Kidney (tissue), 14 donors: ENCODE measurements around the gene UBE2L3. TPM values are rescaled to one million over a fixed set of nuclear protein-coding genes. Genes with fewer than 3 reads are reported as not detected.
"Not testable (repeated sequence)": the region's sequence is repeated elsewhere in the genome, so short reads cannot be mapped to it uniquely, and the experiment has no call there.

Source experiments
- DNase-seq, 5 donors: peaks; one replicate each; pipeline ENCODE4 v3.0.0-alpha.2; 2013 to 2020
- FAIRE-seq: peaks from 2 replicates; lab custom pipeline; 2012; peaks lifted over from hg19 to GRCh38; lab: Jason Lieb, UNC
- H3K27ac ChIP-seq, 2 donors: one replicate each; pipeline ENCODE4 v1.7.0; 2013; ENCODE audit warnings: low read depth in 2 of 2, low read length in 2 of 2, inconsistent platforms in 1 of 2
- H3K27me3 ChIP-seq: one replicate; pipeline ENCODE4 v1.7.1; 2013; ENCODE audit warnings: low read length, inconsistent platforms; ENCODE audit not compliant: control insufficient read depth, insufficient read depth
- H3K36me3 ChIP-seq, 3 donors: one replicate each; pipeline versions ENCODE4 v1.7.0 to v1.7.1; 2013; ENCODE audit warnings: low read length in 3 of 3, control low read depth in 1 of 3, inconsistent platforms in 1 of 3; ENCODE audit not compliant: insufficient read depth in 3 of 3, control insufficient read depth in 2 of 3
- H3K4me1 ChIP-seq, 3 donors: one replicate each; pipeline versions ENCODE4 v1.7.0 to v1.7.1; 2013; ENCODE audit warnings: low read length in 3 of 3, inconsistent platforms in 1 of 3, low read depth in 1 of 3; ENCODE audit not compliant: control insufficient read depth in 2 of 3, insufficient read depth in 2 of 3
- H3K4me3 ChIP-seq, 3 donors: one replicate each; pipeline versions ENCODE4 v1.7.0 to v1.8.1; 2013; ENCODE audit warnings: low read length in 3 of 3, control low read depth in 1 of 3, inconsistent platforms in 1 of 3
- H3K9ac ChIP-seq, 3 donors: one replicate each; pipeline versions ENCODE4 v1.7.0 to v1.7.1; 2013; ENCODE audit warnings: low read length in 3 of 3, control low read depth in 1 of 3, inconsistent platforms in 1 of 3
- H3K9me3 ChIP-seq, 3 donors: one replicate each; pipeline versions ENCODE4 v1.7.0 to v1.7.1; 2013; ENCODE audit warnings: low read length in 3 of 3, control low read depth in 1 of 3, inconsistent platforms in 1 of 3; ENCODE audit not compliant: control insufficient read depth in 2 of 3, insufficient read depth in 1 of 3
- CTCF ChIP-seq: IDR thresholded peaks from 3 replicates; pipeline ENCODE4 v1.5.1; 2012; ENCODE audit warnings: mild to moderate bottlenecking, moderate library complexity, borderline replicate concordance; ENCODE audit not compliant: insufficient read depth; ENCODE audit errors: extremely low read depth
- intact Hi-C: fragments of 100-400 bp; cut with DNase I; formaldehyde crosslinking; loops from one replicate; pipeline ENCODE4 v1.11.1; 2022
- polyA plus RNA-seq: library from polyadenylated mRNA; stranded (reverse); fragments of 350-450 nt; fragmentation: Illumina TruSeq; extraction: RNeasy Lipid Tissue Mini Kit (QIAGEN cat#74804); gene quantifications from one replicate; pipeline ENCODE4 v1.2.3, GENCODE V29; 2014; ENCODE audit warnings: low read depth, low replicate concordance; ENCODE audit not compliant: insufficient read depth
- total RNA-seq: library from RNA; stranded (reverse); fragmentation: NEBNext Ultra II Directional; extraction: Animal tissue kit (Norgen Biotek cat#: 25700); gene quantifications from one replicate; pipeline ENCODE4 v1.2.1, GENCODE V29; 2021
- donor health status: control.
- donor health status: control.
- donor health status: control.
- donor health status: control.
- donor health status: control.
- donor health status: DM: yes; HTN: yes; CAD: no.
- donor health status: Normal renal cell carcinoma (clear cell type).

The UBE2L3 gene
- total and polyA plus RNA-seq, 2 donors from 2014 or later, result 45.8 to 70.0 TPM

GRCh38 chr22:21603973-21604372 lies 36.5 kb downstream of the UBE2L3 start:
- Histone ChIP-seq H3K4me1 (no peaks in the 10 kb centered on the region), H3K27ac (no peak overlapping the region), H3K36me3 (peaks cover 0 to 3% (median 0%) of the 10 kb centered on the region in 3 donors), H3K4me3 (no peak overlapping the region), H3K27me3 (no peaks in the 10 kb centered on the region), H3K9ac (no peak overlapping the region), H3K9me3 (no peaks in the 10 kb centered on the region)
- no peak for TF ChIP-seq CTCF
- no peak for DNase-seq
- no peak for FAIRE-seq
- intact Hi-C loops, result no loop called here

- intact Hi-C loops, result no loop called here
- Histone ChIP-seq H3K4me1 (no peaks in the 10 kb centered on the region), H3K4me3 (no peak overlapping the region), H3K27ac (no peak overlapping the region), H3K9ac (no peak overlapping the region), H3K9me3 (no peaks in the 10 kb centered on the region), H3K36me3 (peaks cover 0 to 5% (median 2%) of the 10 kb centered on the region in 3 donors), H3K27me3 (no peaks in the 10 kb centered on the region)
- no peak for TF ChIP-seq CTCF
- no peak for FAIRE-seq
- DNase-seq, result no peak
These were observed 38.5 kb downstream of the UBE2L3 start for GRCh38 chr22:21605887-21606564.

- H3K9ac ChIP-seq, result no peak overlapping the region
- H3K27ac ChIP-seq, result no peak overlapping the region
- H3K27me3 ChIP-seq, result no peaks in the 10 kb centered on the region
- DNase-seq, result no peak
- no peak for FAIRE-seq
- no peaks in the 10 kb centered on the region for H3K4me1 ChIP-seq
- peaks cover 0 to 12% (median 8%) of the 10 kb centered on the region in 3 donors for H3K36me3 ChIP-seq
- no peak for TF ChIP-seq CTCF
- intact Hi-C loops, result no loop called here
- no peak overlapping the region for H3K4me3 ChIP-seq
- H3K9me3 ChIP-seq, result no peaks in the 10 kb centered on the region
These were observed 39.3 kb downstream of the UBE2L3 start for GRCh38 chr22:21606775-21607174.

GRCh38 chr22:21609556-21610157 lies 42.1 kb downstream of the UBE2L3 start:
- H3K4me3 ChIP-seq, H3K4me1 ChIP-seq, H3K27me3 ChIP-seq, intact Hi-C loops, DNase-seq, FAIRE-seq, H3K9ac ChIP-seq, H3K27ac ChIP-seq, H3K9me3 ChIP-seq: not testable (repeated sequence)
- H3K36me3 ChIP-seq, result peaks cover 0 to 22% (median 11%) of the 10 kb centered on the region in 3 donors
